Sigmoid colon (tissue), 4 donors: ENCODE results near the gene RNF26.

ENCODE experiments used
- CTCF ChIP-seq, 4 experiments: fragments of 450-650 bp in 3 of 4; fragments of 200-600 bp in 1 of 4; IDR thresholded peaks; one replicate each; pipeline ENCODE4 v1.5.1; 2016 to 2019; ENCODE audit warnings: antibody characterized with exemption in 4 of 4, mild to moderate bottlenecking in 3 of 4, moderate library complexity in 2 of 4
- POLR2A ChIP-seq, 2 donors: fragments of 450-650 bp; IDR thresholded peaks; one replicate each; pipeline ENCODE4 v1.6.1; 2016; ENCODE audit warnings: antibody characterized with exemption in 2 of 2, mild to moderate bottlenecking in 2 of 2, moderate library complexity in 2 of 2
- POLR2AphosphoS5 ChIP-seq, 4 donors: sonication (generic); formaldehyde crosslinking; IDR thresholded peaks; one replicate each; pipeline ENCODE4 v1.6.1; 2017; ENCODE audit warnings: antibody characterized with exemption in 4 of 4

- TF ChIP-seq POLR2A (IDR thresholded peaks at IDR 0.05) = no peak
- no peak for TF ChIP-seq CTCF (IDR thresholded peaks at IDR 0.05)
- TF ChIP-seq POLR2AphosphoS5 (IDR thresholded peaks at IDR 0.05) = no peak
Measured at GRCh38 chr11:119357074-119357473, 22.7 kb downstream of the RNF26 start.
